Mesodermal cell (in vitro differentiated cells): ENCODE measurements around the gene HSF4.

Source experiments
- H3K27ac ChIP-seq: 2 replicates; pipeline ENCODE4 v1.7.0; 2013; ENCODE audit warnings: mild to moderate bottlenecking, low read depth, low read length, moderate library complexity; ENCODE audit not compliant: severe bottlenecking
- H3K36me3 ChIP-seq: 2 replicates; pipeline ENCODE4 v1.7.1; 2013; ENCODE audit warnings: mild to moderate bottlenecking, low read length, moderate library complexity; ENCODE audit not compliant: control insufficient read depth, insufficient read depth
- H3K4me1 ChIP-seq: one replicate; pipeline ENCODE4 v1.7.1; 2013; ENCODE audit warnings: mild to moderate bottlenecking, low read length; ENCODE audit not compliant: insufficient read depth, control insufficient read depth, poor library complexity, severe bottlenecking
- H3K4me3 ChIP-seq: 2 replicates; pipeline ENCODE4 v1.7.0; 2013; ENCODE audit warnings: low read length, control low read depth, mild to moderate bottlenecking; ENCODE audit not compliant: insufficient read depth, poor library complexity, severe bottlenecking; ENCODE audit errors: extremely low read depth
- H3K9me3 ChIP-seq: 2 replicates; pipeline ENCODE4 v1.7.1; 2013; ENCODE audit warnings: mild to moderate bottlenecking, low read length, moderate library complexity; ENCODE audit not compliant: control insufficient read depth
- WGBS, 2 experiments: methylation state at CpG; one replicate each; pipeline ENCODE4 v1.1.5; 2013; ENCODE audit warnings: missing lambda C conversion rate in 2 of 2; ENCODE audit not compliant: insufficient coverage in 2 of 2; 5-methylcytosine and 5-hydroxymethylcytosine counted together

Gene HSF4

GRCh38 chr16:67215706-67216105 is 51.2 kb downstream of the HSF4 start:
- Histone ChIP-seq H3K9me3 (no peaks in the 10 kb centered on the region), H3K4me3 (no peak overlapping the region), H3K4me1 (peaks cover 5% of the 10 kb centered on the region), H3K36me3 (no peaks in the 10 kb centered on the region), H3K27ac (no peak overlapping the region)
- 70 to 79% methylated on average over 5 of the region's 5 CpGs for WGBS, 2 experiments

DNA sequence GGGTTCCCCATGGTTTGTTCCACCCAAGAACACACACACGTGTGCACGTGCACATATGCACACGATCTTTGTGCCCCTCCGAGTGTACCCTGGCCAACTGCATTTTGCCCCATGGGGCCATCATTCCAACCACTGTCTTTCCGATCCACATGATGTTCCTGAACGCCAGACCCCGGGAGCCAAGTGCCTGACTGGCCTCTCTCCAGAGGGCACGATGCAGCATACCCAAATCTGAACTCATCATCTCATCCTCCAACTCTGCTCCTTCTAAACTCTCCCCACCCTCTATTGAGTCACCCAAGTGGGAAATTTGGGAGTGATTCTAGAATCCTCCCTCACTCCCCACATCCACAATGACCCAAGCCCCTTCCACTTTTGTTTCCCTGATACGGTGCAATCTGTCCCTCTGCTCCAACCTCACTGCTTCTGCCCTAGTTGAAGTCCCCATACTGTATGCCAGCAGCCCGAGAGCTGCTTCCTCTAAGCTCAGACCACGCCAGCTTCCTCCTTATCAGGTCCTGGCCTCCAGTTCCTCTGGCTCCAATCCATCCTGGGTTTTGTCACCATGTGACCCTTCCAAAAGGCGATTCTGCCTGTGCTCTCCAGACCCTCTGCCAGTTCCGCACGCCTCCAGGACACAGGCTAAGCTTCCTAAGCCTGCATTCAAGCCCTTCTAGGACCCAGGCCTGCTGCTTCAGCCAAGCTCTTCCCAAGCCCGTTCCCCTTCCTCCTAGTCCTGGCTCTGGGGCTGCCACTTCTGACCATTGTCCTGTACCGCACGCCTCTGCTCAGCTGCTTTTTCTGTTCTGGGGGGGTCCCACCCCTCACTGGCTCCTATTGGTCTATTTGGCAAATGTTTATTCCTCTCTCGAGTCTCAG is 52.3 kb downstream of the HSF4 start:
- Histone ChIP-seq H3K4me1 (peaks cover 5% of the 10 kb centered on the region), H3K9me3 (no peaks in the 10 kb centered on the region), H3K36me3 (no peaks in the 10 kb centered on the region), H3K27ac (no peak overlapping the region), H3K4me3 (no peak overlapping the region)
- WGBS, 2 experiments, result 90 to 92% methylated on average over 17 to 18 of the region's 18 CpGs
